Tongue (tissue), 2 donors: ENCODE measurements around the gene MLIP. TPM values are rescaled to one million over a fixed set of nuclear protein-coding genes. Genes with fewer than 3 reads are reported as not detected.
"Not testable (repeated sequence)": the region's sequence is repeated elsewhere in the genome, so short reads cannot be mapped to it uniquely, and the experiment has no call there.

Experiments
- DNase-seq: peaks from one replicate; pipeline ENCODE4 v3.0.0-alpha.2; 2015
- total RNA-seq: library from RNA; depleted of rRNA; stranded (reverse); fragments of >200 nt; gene quantifications from one replicate; pipeline ENCODE4 v1.2.3, GENCODE V29; 2014

The MLIP gene
- 51.3 TPM for total RNA-seq

- DNase-seq, result no peak
Measured at GRCh38 chr6:54111341-54112045, at the start of gene MLIP. Gene MLIP (plus strand): TSS chr6:54111443. CDS start chr6:54111480, 37 bp downstream.

- no peak for DNase-seq
Measured at GRCh38 chr6:54063228-54063539, 48.1 kb upstream of the MLIP start.

- DNase-seq, result no peak
Measured at GRCh38 chr6:54068694-54069093, 42.5 kb upstream of the MLIP start.

GRCh38 chr6:54070025-54070424 is 41.2 kb upstream of the MLIP start:
- peak; percentile 46 for DNase-seq

- DNase-seq, result no peak
Measured at GRCh38 chr6:54071821-54072340, 39.4 kb upstream of the MLIP start.

- no peak for DNase-seq
Measured at GRCh38 chr6:54072635-54073313, 38.5 kb upstream of the MLIP start.

- no peak for DNase-seq
Measured at GRCh38 chr6:54073487-54073886, 37.8 kb upstream of the MLIP start.

GRCh38 chr6:54074109-54074508 is 37.1 kb upstream of the MLIP start:
- no peak for DNase-seq

GRCh38 chr6:54074578-54075195 is 36.6 kb upstream of the MLIP start:
- DNase-seq, result peak; percentile 90

- DNase-seq, result no peak
Measured at GRCh38 chr6:54076159-54076789, 35.0 kb upstream of the MLIP start.

- DNase-seq, result not testable (repeated sequence)
Measured at GRCh38 chr6:54081499-54081898, 29.7 kb upstream of the MLIP start.

- peak; percentile 40 for DNase-seq
Measured at GRCh38 chr6:54083287-54083686, 28.0 kb upstream of the MLIP start.

GRCh38 chr6:54084231-54084630 is 27.0 kb upstream of the MLIP start:
- DNase-seq, result no peak

GRCh38 chr6:54085047-54085446 is 26.2 kb upstream of the MLIP start:
- DNase-seq, result peak; percentile 37

GRCh38 chr6:54085541-54085940 is 25.7 kb upstream of the MLIP start:
- peak; percentile 89 for DNase-seq

GRCh38 chr6:54086439-54086838 is 24.8 kb upstream of the MLIP start:
- no peak for DNase-seq

GRCh38 chr6:54087721-54088120 is 23.5 kb upstream of the MLIP start:
- DNase-seq, result peak; percentile 72

GRCh38 chr6:54093326-54093948 is 17.8 kb upstream of the MLIP start:
- no peak for DNase-seq

GRCh38 chr6:54094293-54094692 is 16.9 kb upstream of the MLIP start:
- DNase-seq, result peak; percentile 53

GRCh38 chr6:54094786-54095185 is 16.5 kb upstream of the MLIP start:
- DNase-seq, result peak; percentile 50

- no peak for DNase-seq
Measured at GRCh38 chr6:54095723-54096122, 15.5 kb upstream of the MLIP start.

GRCh38 chr6:54096811-54097210 is 14.4 kb upstream of the MLIP start:
- no peak for DNase-seq
